B cell (primary cell): ENCODE data around the gene USP2. TPM values are rescaled to one million over a fixed set of nuclear protein-coding genes. Genes with fewer than 3 reads are reported as not detected.

Experiments used
- ATAC-seq: fragments of 200-7000 bp; cut with Tn5 transposase; one replicate; pipeline ENCODE4 v1.10.0; 2021; ENCODE audit warnings: low read depth, mild to moderate bottlenecking, moderate number of reproducible peaks, moderate library complexity
- CTCF ChIA-PET: fragments of 350-600 bp; sonication (Branson Sonifier 250); formaldehyde crosslinking; loops from one replicate; lab custom pipeline; 2021; ENCODE audit warnings: antibody characterized with exemption, inconsistent platforms; lab: Charles Lee
- POLR2A ChIA-PET: fragments of 350-600 bp; sonication (Branson Sonifier 250); formaldehyde crosslinking; loops from one replicate; lab custom pipeline; 2021; ENCODE audit warnings: antibody characterized with exemption; lab: Charles Lee
- DNase-seq: peaks from one replicate; pipeline ENCODE4 v3.0.0; 2013
- H2AFZ ChIP-seq: 2 replicates; pipeline ENCODE4 v1.6.1; 2012; ENCODE audit warnings: mild to moderate bottlenecking, low read depth, low read length; ENCODE audit not compliant: insufficient read depth, poor library complexity, severe bottlenecking
- H3K27ac ChIP-seq, 2 donors: 1 replicate in 1 of 2; 2 replicates in 1 of 2; pipeline ENCODE4 v1.5.1; 2012 to 2013; ENCODE audit warnings: low read length in 2 of 2, mild to moderate bottlenecking in 2 of 2, moderate library complexity in 1 of 2
- H3K27me3 ChIP-seq, 4 experiments: fragments of 200-600 bp in 1 of 4; sonication (generic) in 1 of 4; replicated peaks in 1 of 4; 1 replicate in 2 of 4; 2 replicates in 2 of 4; pipeline versions ENCODE4 v1.6.1 to v1.7.0; 2013 to 2016; ENCODE audit warnings: low read length in 3 of 4, mild to moderate bottlenecking in 2 of 4, mixed read lengths in 1 of 4, moderate library complexity in 1 of 4; ENCODE audit not compliant: insufficient read depth in 4 of 4, control insufficient read depth in 3 of 4; ENCODE audit errors: control extremely low read depth in 1 of 4
- H3K36me3 ChIP-seq, 2 experiments: replicated peaks in 1 of 2; 1 replicate in 1 of 2; 2 replicates in 1 of 2; pipeline versions ENCODE4 v1.6.1 to v1.7.1; 2013; ENCODE audit warnings: low read length in 1 of 2; ENCODE audit not compliant: insufficient read depth in 2 of 2, control insufficient read depth in 1 of 2; ENCODE audit errors: control extremely low read depth in 1 of 2, extremely low read depth in 1 of 2
- H3K4me1 ChIP-seq, 2 donors: fragments of 200-600 bp in 1 of 2; sonication (generic) in 1 of 2; 1 replicate in 1 of 2; 2 replicates in 1 of 2; pipeline versions ENCODE4 v1.5.1 to v1.6.1; 2013 to 2017; ENCODE audit warnings: low read length in 2 of 2; ENCODE audit not compliant: control insufficient read depth in 2 of 2, insufficient read depth in 2 of 2
- H3K4me2 ChIP-seq: replicated peaks from 2 replicates; pipeline ENCODE3; 2012; ENCODE audit warnings: mild to moderate bottlenecking, low read depth, low read length; ENCODE audit not compliant: poor library complexity, severe bottlenecking
- H3K4me3 ChIP-seq, 5 experiments: fragments of 200-600 bp in 1 of 5; sonication (generic) in 1 of 5; 1 replicate in 3 of 5; 2 replicates in 2 of 5; pipeline versions ENCODE4 v1.5.1 to v1.7.0; 2011 to 2016; ENCODE audit warnings: low read length in 4 of 5, mild to moderate bottlenecking in 4 of 5, low read depth in 2 of 5, control low read depth in 1 of 5, moderate library complexity in 1 of 5; ENCODE audit not compliant: insufficient read depth in 1 of 5; ENCODE audit errors: control extremely low read depth in 1 of 5, extremely low read depth in 1 of 5
- H3K79me2 ChIP-seq: fragments of 200-600 bp; sonication (generic); one replicate; pipeline ENCODE4 v1.6.0; 2016; ENCODE audit warnings: low read length; ENCODE audit not compliant: control insufficient read depth, insufficient read depth
- H3K9ac ChIP-seq: fragments of 200-600 bp; sonication (generic); 2 replicates; pipeline ENCODE4 v1.6.1; 2017; ENCODE audit warnings: mild to moderate bottlenecking, low read length, moderate library complexity
- H3K9me3 ChIP-seq, 3 donors: one replicate each; pipeline versions ENCODE4 v1.6.1 to v1.7.1; 2013; ENCODE audit warnings: low read length in 2 of 3; ENCODE audit not compliant: control insufficient read depth in 2 of 3, insufficient read depth in 1 of 3; ENCODE audit errors: control extremely low read depth in 1 of 3
- H4K20me1 ChIP-seq: 2 replicates; pipeline ENCODE4 v1.6.0; 2012; ENCODE audit warnings: mild to moderate bottlenecking, low read length; ENCODE audit not compliant: insufficient read depth, control insufficient read depth, poor library complexity, severe bottlenecking
- H3K27ac Mint-ChIP-seq: one replicate; pipeline ENCODE4 v1.8.0; 2021; ENCODE audit warnings: mixed read lengths
- H3K27me3 Mint-ChIP-seq: one replicate; pipeline ENCODE4 v1.8.0; 2021; ENCODE audit warnings: mixed read lengths
- H3K4me1 Mint-ChIP-seq: one replicate; pipeline ENCODE4 v1.8.0; 2021; ENCODE audit warnings: mixed read lengths
- H3K4me3 Mint-ChIP-seq: one replicate; pipeline ENCODE4 v1.8.0; 2021; ENCODE audit warnings: mixed read lengths
- H3K9me3 Mint-ChIP-seq: one replicate; pipeline ENCODE4 v1.8.0; 2022; ENCODE audit warnings: mixed read lengths; ENCODE audit not compliant: insufficient read depth
- CTCF ChIP-seq: fragments of 200-600 bp; IDR thresholded peaks from one replicate; pipeline ENCODE4 v1.8.0; 2022; ENCODE audit warnings: antibody characterized with exemption, mild to moderate bottlenecking
- EZH2 ChIP-seq: IDR thresholded peaks from 2 replicates; pipeline ENCODE4 v1.6.1; 2012; ENCODE audit warnings: borderline replicate concordance, low read depth, mild to moderate bottlenecking, moderate library complexity, low read length; ENCODE audit not compliant: insufficient read depth, poor library complexity, severe bottlenecking
- WGBS: methylation state at CpG from one replicate; pipeline ENCODE4 v1.1.5; 2013; ENCODE audit warnings: missing lambda C conversion rate; ENCODE audit not compliant: insufficient coverage; 5-methylcytosine and 5-hydroxymethylcytosine counted together
- intact Hi-C: fragments of 100-400 bp; cut with micrococcal nuclease; formaldehyde crosslinking; loops from one replicate; pipeline ENCODE4 v1.10.0; 2022
- polyA plus RNA-seq: library from polyadenylated mRNA; depleted of rRNA; stranded (reverse); fragments of >200 nt; gene quantifications from 2 replicates; pipeline ENCODE4 v1.2.3, GENCODE V29; 2012
- total RNA-seq, 2 donors: library from RNA; stranded (reverse); fragments of 120-200 nt in 1 of 2; gene quantifications; 1 replicate in 1 of 2; 2 replicates in 1 of 2; pipeline versions ENCODE4 v1.2.3 to v1.2.4, GENCODE V29; 2013 to 2022

USP2 gene
- total and polyA plus RNA-seq, 2 donors (not counting 1 experiment from before 2014, with no cell fraction given), result 0.09 TPM; not detected in 1

DNA sequence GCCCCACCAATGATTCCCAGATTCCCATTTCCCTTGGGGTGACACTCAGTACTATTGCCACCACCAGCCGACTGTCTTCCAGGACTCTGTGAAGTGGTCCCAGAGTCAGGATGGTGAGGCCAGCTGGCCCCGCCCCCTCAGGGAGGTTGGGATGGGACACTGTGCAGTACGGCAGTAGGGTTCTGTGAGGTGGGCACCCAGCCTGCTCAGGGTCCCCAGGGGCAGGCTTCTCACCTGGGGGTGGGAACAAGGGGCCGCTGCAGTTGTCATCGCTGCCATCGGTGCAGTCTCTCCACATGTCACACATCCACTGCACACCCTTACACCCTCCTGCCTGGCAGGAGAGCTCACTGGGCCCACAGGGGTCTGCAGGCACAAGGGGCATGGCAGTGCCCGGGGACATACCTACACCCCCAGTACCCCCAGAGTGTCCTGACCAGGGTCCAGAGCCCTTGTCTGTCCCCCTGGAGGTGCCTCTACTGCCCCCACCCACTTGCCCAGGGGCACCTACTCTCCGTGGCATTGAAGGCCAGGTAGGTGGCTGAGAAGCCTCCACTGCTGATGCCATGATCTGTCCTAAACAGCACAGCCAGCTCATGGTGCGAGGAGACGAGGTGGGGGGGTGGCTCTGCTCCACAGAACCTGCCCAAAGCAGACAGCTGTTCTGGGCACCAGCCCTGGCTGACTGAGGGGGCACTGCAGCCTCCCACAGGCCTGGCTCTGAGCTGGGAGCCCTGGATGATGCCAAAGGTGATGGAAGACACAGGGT lies 38.9 kb downstream of the USP2 start:
- WGBS, result 85% methylated on average over 10 of the region's 10 CpGs
- no peak overlapping the region for H3K27ac Mint-ChIP-seq
- ChIA-PET CTCF (interaction anchor here (2.4 kb wide), 1 partner anchor 13 kb away, joined by 11 read pairs; no protein-coding TSS in a partner anchor), POLR2A (interaction anchor here (0.7 kb wide), 1 partner anchor 1374 kb away, joined by 3 read pairs; no protein-coding TSS in a partner anchor)
- peaks cover 0 to 3% (median 0%) of the 10 kb centered on the region in 3 donors for H3K9me3 ChIP-seq
- no peak overlapping the region for H2AFZ ChIP-seq
- H4K20me1 ChIP-seq, result peaks cover 7% of the 10 kb centered on the region
- no peak overlapping the region for H3K4me3 Mint-ChIP-seq
- no peak overlapping the region for H3K27ac ChIP-seq
- H3K9ac ChIP-seq, result no peak overlapping the region
- peaks cover 23% of the 10 kb centered on the region for H3K4me1 Mint-ChIP-seq
- TF ChIP-seq EZH2 (no peak), CTCF (no peak)
- H3K27me3 ChIP-seq, result peaks cover 0 to 62% (median 32%) of the 10 kb centered on the region in 4 experiments
- no peaks in the 10 kb centered on the region for H3K36me3 ChIP-seq
- H3K4me3 ChIP-seq, result no peak overlapping the region
- no peak overlapping the region for H3K4me2 ChIP-seq
- ATAC-seq (no peak), DNase-seq (no peak)
- intact Hi-C loops, result no loop called here
- H3K79me2 ChIP-seq, result no peaks in the 10 kb centered on the region
- no peaks in the 10 kb centered on the region for H3K9me3 Mint-ChIP-seq
- peaks cover 31% of the 10 kb centered on the region in 2 donors for H3K4me1 ChIP-seq
- H3K27me3 Mint-ChIP-seq, result peaks cover 61% of the 10 kb centered on the region

DNA sequence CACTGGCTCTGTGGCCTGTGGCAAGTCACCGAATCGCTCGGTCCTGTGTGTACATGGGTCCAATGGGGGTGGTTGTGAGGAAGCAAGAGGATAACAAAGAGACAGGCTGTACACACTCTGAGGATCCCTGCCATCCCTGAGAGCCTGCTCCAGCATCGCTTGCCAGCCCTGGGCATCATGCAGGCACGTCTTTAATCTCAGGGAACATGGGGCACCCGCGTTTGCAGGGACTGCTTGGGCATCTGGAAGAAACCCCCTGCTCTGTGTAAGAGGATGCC lies 39.5 kb downstream of the USP2 start:
- CTCF ChIA-PET, result interaction anchor here (2.4 kb wide), 1 partner anchor 14 kb away, joined by 11 read pairs; no protein-coding TSS in a partner anchor
- no peak overlapping the region for H3K9ac ChIP-seq
- H3K4me1 Mint-ChIP-seq, result peaks cover 23% of the 10 kb centered on the region
- intact Hi-C loops, result no loop called here
- no peak overlapping the region for H3K27ac ChIP-seq
- POLR2A ChIA-PET, result no interaction called here
- peaks cover 0 to 3% (median 0%) of the 10 kb centered on the region in 3 donors for H3K9me3 ChIP-seq
- peaks cover 31% of the 10 kb centered on the region in 2 donors for H3K4me1 ChIP-seq
- ATAC-seq, result no peak
- H3K9me3 Mint-ChIP-seq, result no peaks in the 10 kb centered on the region
- no peak for DNase-seq
- H3K4me3 ChIP-seq, result no peak overlapping the region
- peaks cover 7% of the 10 kb centered on the region for H4K20me1 ChIP-seq
- H3K79me2 ChIP-seq, result no peaks in the 10 kb centered on the region
- H3K27me3 Mint-ChIP-seq, result peaks cover 55% of the 10 kb centered on the region
- WGBS, result 94% methylated on average over 4 of the region's 7 CpGs
- H3K36me3 ChIP-seq, result peaks cover 0 to 1% of the 10 kb centered on the region in 2 experiments
- no peak overlapping the region for H3K27ac Mint-ChIP-seq
- TF ChIP-seq CTCF (no peak), EZH2 (no peak)
- H3K4me3 Mint-ChIP-seq, result no peak overlapping the region
- H2AFZ ChIP-seq, result no peak overlapping the region
- no peak overlapping the region for H3K4me2 ChIP-seq
- H3K27me3 ChIP-seq, result peaks cover 0 to 60% (median 31%) of the 10 kb centered on the region in 4 experiments
